ENCODE data around the gene ACER3. TPM values are rescaled to one million over a fixed set of nuclear protein-coding genes. Genes with fewer than 3 reads are reported as not detected.
A peak's percentile ranks its signal among the peaks of the same experiment; 100 is the strongest.
"Not testable (repeated sequence)": the region's sequence is repeated elsewhere in the genome, so short reads cannot be mapped to it uniquely, and the experiment has no call there.

Gene ACER3
- polyA plus RNA-seq, 3 donors = 22.9 to 45.4 (median 23.6) TPM

- Histone ChIP-seq H3K4me3 (replicated peaks in 1 of 3; ENCODE audit: low read depth in 2 of 3, low read length in 3 of 3) (no peak overlapping the region), H3K9me3 (replicated peaks in 1 of 2; ENCODE audit: control insufficient read depth in 1 of 2, insufficient read depth in 1 of 2, low read length in 2 of 2) (no peaks in the 10 kb centered on the region), H3K27ac (ENCODE audit: low read depth in 1 of 2, low read length in 2 of 2) (no peak overlapping the region), H3K27me3 (ENCODE audit: control insufficient read depth in 2 of 2, insufficient read depth in 2 of 2, low read length in 2 of 2) (no peaks in the 10 kb centered on the region), H3K9ac (ENCODE audit: insufficient read depth, low read length, poor library complexity, severe bottlenecking) (no peak overlapping the region), H4K20me1 (ENCODE audit: insufficient read depth, low read length) (no peaks in the 10 kb centered on the region), H2AFZ (ENCODE audit: insufficient read depth, low read depth, low read length, poor library complexity, severe bottlenecking) (no peak overlapping the region), H3K4me1 (ENCODE audit: control insufficient read depth in 1 of 2, insufficient read depth in 2 of 2, low read length in 2 of 2) (no peaks in the 10 kb centered on the region), H3K79me2 (ENCODE audit: insufficient read depth, low read length) (no peaks in the 10 kb centered on the region), H3K4me2 (replicated peaks; ENCODE audit: extremely low read depth, low read length, poor library complexity, severe bottlenecking) (no peak overlapping the region), H3K36me3 (replicated peaks in 1 of 2; ENCODE audit: control insufficient read depth in 1 of 2, insufficient read depth in 2 of 2, low read length in 2 of 2) (peaks cover 50 to 80% of the 10 kb centered on the region in 2 donors)
- H3K27ac Mint-ChIP-seq = peak overlapping the region in 1 of 7 donors; percentile 18
- peaks cover 0 to 9% (median 3%) of the 10 kb centered on the region in 7 donors for H3K9me3 Mint-ChIP-seq
- intact Hi-C loops (cut with micrococcal nuclease) = no loop called here
- no peak for DNase-seq
- H3K27me3 Mint-ChIP-seq (ENCODE audit: low read depth in 3 of 3) = no peaks in the 10 kb centered on the region
- H3K36me3 Mint-ChIP-seq = peaks cover 66 to 70% of the 10 kb centered on the region in 2 donors
- TF ChIP-seq CTCF (IDR thresholded peaks at IDR 0.05) = no peak
- no peak overlapping the region for H3K4me3 Mint-ChIP-seq
- no peaks in the 10 kb centered on the region for H3K4me1 Mint-ChIP-seq
These were observed 148.9 kb downstream of the ACER3 start for GRCh38 chr11:77009533-77010160.

GRCh38 chr11:77014669-77015068 lies 154.0 kb downstream of the ACER3 start:
- no peaks in the 10 kb centered on the region for H4K20me1 ChIP-seq (ENCODE audit: insufficient read depth, low read length)
- DNase-seq = no peak
- no peak overlapping the region for H3K27ac Mint-ChIP-seq
- intact Hi-C loops (cut with micrococcal nuclease) = no loop called here
- H2AFZ ChIP-seq (ENCODE audit: insufficient read depth, low read depth, low read length, poor library complexity, severe bottlenecking) = no peak overlapping the region
- no peaks in the 10 kb centered on the region for H3K4me1 ChIP-seq (ENCODE audit: control insufficient read depth in 1 of 2, insufficient read depth in 2 of 2, low read length in 2 of 2)
- peaks cover 50 to 86% of the 10 kb centered on the region in 2 donors for H3K36me3 ChIP-seq (replicated peaks in 1 of 2; ENCODE audit: control insufficient read depth in 1 of 2, insufficient read depth in 2 of 2, low read length in 2 of 2)
- H3K79me2 ChIP-seq (ENCODE audit: insufficient read depth, low read length) = no peaks in the 10 kb centered on the region
- H3K4me3 Mint-ChIP-seq = no peak overlapping the region
- no peaks in the 10 kb centered on the region for H3K4me1 Mint-ChIP-seq
- no peaks in the 10 kb centered on the region for H3K9me3 Mint-ChIP-seq
- H3K9ac ChIP-seq (ENCODE audit: insufficient read depth, low read length, poor library complexity, severe bottlenecking) = no peak overlapping the region
- H3K36me3 Mint-ChIP-seq = peaks cover 65 to 66% of the 10 kb centered on the region in 2 donors
- no peak overlapping the region for H3K4me2 ChIP-seq (replicated peaks; ENCODE audit: extremely low read depth, low read length, poor library complexity, severe bottlenecking)
- no peak overlapping the region for H3K27ac ChIP-seq (ENCODE audit: low read depth in 1 of 2, low read length in 2 of 2)
- H3K4me3 ChIP-seq (replicated peaks in 1 of 3; ENCODE audit: low read depth in 2 of 3, low read length in 3 of 3) = no peak overlapping the region
- no peaks in the 10 kb centered on the region for H3K9me3 ChIP-seq (replicated peaks in 1 of 2; ENCODE audit: control insufficient read depth in 1 of 2, insufficient read depth in 1 of 2, low read length in 2 of 2)
- no peaks in the 10 kb centered on the region for H3K27me3 Mint-ChIP-seq (ENCODE audit: low read depth in 3 of 3)
- TF ChIP-seq CTCF (IDR thresholded peaks at IDR 0.05) = no peak
- no CpG with 5 or more reads among the region's 2 CpGs for WGBS (ENCODE audit: insufficient coverage)
- H3K27me3 ChIP-seq (ENCODE audit: control insufficient read depth in 2 of 2, insufficient read depth in 2 of 2, low read length in 2 of 2) = no peaks in the 10 kb centered on the region

- DNase-seq; H3K9ac ChIP-seq (ENCODE audit: insufficient read depth, low read length, poor library complexity, severe bottlenecking): not testable (repeated sequence)
These were observed 157.7 kb downstream of the ACER3 start for GRCh38 chr11:77018396-77018924.

More at GRCh38 chr11:77018396-77018924, 157.7 kb downstream of the ACER3 start:
- H3K4me3 ChIP-seq (replicated peaks in 1 of 3; ENCODE audit: low read depth in 2 of 3, low read length in 3 of 3); H3K27ac ChIP-seq (ENCODE audit: low read depth in 1 of 2, low read length in 2 of 2); intact Hi-C loops (cut with micrococcal nuclease); H3K27ac Mint-ChIP-seq; H3K9me3 ChIP-seq (replicated peaks in 1 of 2; ENCODE audit: control insufficient read depth in 1 of 2, insufficient read depth in 1 of 2, low read length in 2 of 2); H3K27me3 Mint-ChIP-seq (ENCODE audit: low read depth in 3 of 3); H3K27me3 ChIP-seq (ENCODE audit: control insufficient read depth in 2 of 2, insufficient read depth in 2 of 2, low read length in 2 of 2); H2AFZ ChIP-seq (ENCODE audit: insufficient read depth, low read depth, low read length, poor library complexity, severe bottlenecking); H3K4me3 Mint-ChIP-seq; H3K9me3 Mint-ChIP-seq; H4K20me1 ChIP-seq (ENCODE audit: insufficient read depth, low read length); H3K79me2 ChIP-seq (ENCODE audit: insufficient read depth, low read length); H3K4me1 ChIP-seq (ENCODE audit: control insufficient read depth in 1 of 2, insufficient read depth in 2 of 2, low read length in 2 of 2); H3K4me2 ChIP-seq (replicated peaks; ENCODE audit: extremely low read depth, low read length, poor library complexity, severe bottlenecking); H3K4me1 Mint-ChIP-seq: not testable (repeated sequence)
- 100% methylated on average over 1 of the region's 2 CpGs for WGBS (ENCODE audit: insufficient coverage)
- H3K36me3 Mint-ChIP-seq = peaks cover 78 to 83% of the 10 kb centered on the region in 2 donors
- peaks cover 64 to 95% of the 10 kb centered on the region in 2 donors for H3K36me3 ChIP-seq (replicated peaks in 1 of 2; ENCODE audit: control insufficient read depth in 1 of 2, insufficient read depth in 2 of 2, low read length in 2 of 2)

Measured in CD14-positive monocyte (primary cell).